T-helper 9 cell (primary cell): ENCODE data around the gene IDE.

ENCODE experiments used
- DNase-seq: peaks from one replicate; pipeline ENCODE4 v3.0.0-alpha.2; 2020

The IDE gene

DNA sequence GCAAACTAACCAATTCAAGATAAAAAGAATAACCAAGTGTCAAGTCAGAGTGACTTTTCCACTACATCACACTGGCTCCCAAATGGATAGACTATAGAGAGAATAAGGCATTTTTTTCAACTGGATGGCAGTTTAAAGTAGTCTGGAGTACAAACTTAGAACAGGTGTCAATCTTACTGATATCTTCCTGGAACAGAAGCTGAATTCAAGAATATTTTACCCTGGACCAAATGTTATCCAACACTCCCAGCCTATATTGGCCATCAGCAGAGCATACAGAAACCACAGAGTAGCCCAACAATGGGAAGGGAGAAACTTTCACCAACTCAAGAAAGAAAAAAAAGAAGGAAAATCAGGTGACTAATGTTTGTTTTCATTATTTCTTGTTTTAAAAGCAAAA is 11.5 kb downstream of the IDE start:
- no peak for DNase-seq

DNA sequence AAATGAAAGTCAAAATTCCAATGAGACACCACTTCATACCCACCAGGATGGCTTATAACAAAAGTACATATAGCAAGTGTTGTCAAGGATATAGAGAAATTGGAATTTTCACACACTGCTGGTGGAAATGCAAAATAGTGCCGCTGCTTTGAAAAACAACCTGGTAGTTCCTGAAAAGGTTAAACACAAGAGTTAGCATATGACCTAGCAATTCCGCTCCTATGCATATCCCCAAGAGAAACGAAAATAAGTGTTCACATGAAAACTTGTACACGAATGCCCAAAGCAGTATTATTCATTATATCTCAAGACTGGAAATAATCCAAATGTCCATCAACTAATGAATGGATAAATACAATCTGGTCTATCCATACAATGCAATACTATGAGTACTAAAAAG is 14.8 kb downstream of the IDE start:
- DNase-seq = no peak

DNA sequence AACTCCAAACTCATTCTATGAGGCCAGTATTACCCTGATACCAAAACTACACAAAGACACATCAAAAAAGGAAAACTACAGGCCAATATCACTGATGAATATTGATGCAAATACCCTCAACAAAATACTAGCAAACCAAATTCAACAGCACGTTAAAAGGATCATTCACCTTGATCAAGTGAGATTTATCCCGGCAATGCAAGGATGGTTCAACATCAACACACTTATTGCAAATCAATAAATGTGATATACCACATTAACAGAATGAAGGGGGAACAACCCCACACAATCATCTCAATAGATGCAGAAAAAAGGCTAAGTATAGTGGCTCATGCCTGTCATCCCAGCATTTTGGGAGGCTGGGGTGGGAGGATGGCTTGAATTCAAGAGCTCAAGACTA is 19.9 kb downstream of the IDE start:
- no peak for DNase-seq

DNA sequence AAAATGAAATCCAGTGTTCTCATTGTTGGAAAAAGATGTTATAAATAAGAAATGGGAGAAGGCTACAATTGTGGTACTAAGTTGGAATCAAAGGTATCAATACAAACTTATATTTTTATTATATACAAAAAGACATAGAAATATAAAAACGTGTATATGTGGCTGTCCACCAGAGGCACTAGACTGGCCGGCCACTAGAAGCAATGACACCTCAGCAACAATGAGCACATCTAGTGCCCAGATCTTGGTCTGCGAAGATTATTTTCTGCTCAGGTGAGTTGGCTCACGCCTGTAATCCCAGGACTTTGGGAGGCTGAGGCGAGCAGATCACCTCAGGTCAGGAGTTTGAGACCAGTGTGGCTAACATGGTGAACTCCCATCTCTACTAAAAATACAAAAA is 21.6 kb downstream of the IDE start:
- no peak for DNase-seq

DNA sequence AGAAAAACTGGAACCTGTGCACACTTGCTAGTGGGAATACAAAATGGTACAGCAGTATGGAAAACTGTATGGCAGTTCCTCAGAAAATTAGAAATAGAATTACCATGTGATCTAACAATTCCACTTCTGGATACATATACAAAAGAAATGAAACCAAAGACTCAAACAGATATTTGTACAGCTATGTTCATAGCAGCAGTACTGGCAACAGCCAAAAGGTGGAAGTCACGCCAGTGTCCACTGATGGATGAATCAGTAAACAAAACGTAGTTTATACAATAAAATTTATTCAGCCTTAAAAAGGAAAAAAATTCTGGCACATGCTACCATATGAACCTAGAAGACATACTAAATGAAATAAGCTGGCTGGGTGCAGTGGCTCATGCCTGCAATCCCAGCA is 23.0 kb downstream of the IDE start:
- no peak for DNase-seq

DNA sequence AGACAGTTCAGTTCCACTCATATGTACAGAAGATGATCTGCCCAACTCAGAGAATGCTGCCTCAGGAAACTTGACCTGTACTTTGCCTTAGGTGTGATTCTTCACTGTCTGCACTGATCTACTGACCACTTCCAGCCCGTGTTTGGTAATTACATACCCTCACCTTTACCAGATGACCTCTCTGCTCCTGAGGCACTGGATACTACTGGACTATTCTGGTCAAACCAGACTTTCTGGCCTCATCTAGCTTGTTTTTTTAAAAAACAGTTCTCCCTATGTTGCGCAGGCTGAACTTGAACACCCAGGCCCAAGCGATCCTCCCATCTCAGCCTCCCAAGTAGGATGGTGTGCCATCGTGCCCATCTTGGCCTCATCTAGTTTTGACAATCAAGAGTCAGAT is 26.2 kb downstream of the IDE start:
- DNase-seq = no peak

DNA sequence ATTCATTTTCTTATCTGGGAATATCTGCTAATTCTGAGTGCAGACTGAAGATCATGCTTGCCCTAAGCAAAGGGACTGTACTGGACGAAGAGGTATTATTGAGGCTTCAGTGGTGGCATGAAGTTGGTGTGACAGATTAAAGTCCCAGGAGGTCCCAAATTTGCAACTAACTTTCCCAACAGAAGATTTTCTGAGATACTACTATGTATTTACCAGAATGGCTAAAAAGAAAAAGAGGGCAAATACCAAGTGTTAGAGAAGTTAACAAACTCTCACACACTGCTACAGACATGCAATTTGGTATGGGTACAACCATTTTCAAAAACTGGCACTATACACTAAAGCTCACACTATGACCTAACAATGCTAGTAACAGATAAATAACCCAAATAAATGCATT is 28.3 kb downstream of the IDE start:
- no peak for DNase-seq

DNA sequence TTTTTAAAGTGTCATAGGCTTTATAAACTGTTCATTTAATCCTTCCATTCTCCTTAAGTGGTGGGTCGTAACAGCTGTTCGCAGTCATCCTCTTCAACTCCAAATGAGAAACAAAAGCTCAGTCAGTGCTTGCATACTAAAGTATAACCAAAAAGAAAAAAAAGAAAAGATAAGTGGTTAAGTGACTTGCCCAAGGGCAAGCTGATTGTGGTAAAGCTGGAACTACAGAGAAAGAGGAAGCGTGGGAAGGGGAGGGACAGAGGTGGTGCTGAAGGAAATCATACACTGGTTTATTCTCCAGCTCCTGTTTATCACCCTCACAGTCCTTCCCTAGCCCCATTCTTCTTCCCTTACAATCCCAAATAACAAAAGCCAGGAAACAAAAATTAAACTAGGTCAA is 29.6 kb downstream of the IDE start:
- DNase-seq = no peak

DNA sequence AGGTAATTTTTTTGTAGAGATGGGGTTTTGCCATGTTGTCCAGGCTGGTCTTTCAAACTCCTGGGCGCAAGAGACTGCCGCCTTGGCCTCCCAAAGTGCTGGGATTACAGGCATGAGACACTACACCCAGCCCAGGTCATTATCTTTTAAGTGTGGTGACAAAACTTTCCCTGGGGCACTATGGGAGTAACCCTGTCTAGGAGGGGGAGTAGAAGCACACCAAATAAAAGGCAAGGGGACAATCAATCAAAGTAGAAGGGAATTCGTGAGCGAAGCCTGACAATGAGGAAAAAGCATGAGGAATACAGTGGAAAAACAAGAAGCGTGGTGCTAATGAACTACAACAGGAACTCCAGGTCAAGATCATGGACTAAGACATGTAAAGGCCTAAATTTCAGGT is 31.4 kb downstream of the IDE start:
- no peak for DNase-seq

DNA sequence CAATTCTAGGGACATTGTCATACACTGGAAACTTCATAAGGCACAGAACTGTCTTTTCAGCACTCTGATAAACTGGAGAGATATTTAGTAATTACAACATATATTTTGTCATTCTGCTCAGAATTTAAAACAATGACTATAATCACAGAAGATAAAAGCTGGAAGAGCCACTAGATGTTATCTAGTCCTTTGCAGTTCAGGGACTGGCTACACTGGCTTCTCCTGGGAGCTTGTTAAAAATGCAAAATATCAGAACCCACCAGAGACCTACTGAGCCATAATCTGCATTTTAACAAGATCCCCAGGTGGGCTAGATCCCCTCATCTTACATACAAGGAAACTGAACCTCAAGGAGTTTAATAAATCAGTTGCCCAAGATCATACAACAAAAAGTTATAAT is 32.3 kb downstream of the IDE start:
- DNase-seq = no peak

DNA sequence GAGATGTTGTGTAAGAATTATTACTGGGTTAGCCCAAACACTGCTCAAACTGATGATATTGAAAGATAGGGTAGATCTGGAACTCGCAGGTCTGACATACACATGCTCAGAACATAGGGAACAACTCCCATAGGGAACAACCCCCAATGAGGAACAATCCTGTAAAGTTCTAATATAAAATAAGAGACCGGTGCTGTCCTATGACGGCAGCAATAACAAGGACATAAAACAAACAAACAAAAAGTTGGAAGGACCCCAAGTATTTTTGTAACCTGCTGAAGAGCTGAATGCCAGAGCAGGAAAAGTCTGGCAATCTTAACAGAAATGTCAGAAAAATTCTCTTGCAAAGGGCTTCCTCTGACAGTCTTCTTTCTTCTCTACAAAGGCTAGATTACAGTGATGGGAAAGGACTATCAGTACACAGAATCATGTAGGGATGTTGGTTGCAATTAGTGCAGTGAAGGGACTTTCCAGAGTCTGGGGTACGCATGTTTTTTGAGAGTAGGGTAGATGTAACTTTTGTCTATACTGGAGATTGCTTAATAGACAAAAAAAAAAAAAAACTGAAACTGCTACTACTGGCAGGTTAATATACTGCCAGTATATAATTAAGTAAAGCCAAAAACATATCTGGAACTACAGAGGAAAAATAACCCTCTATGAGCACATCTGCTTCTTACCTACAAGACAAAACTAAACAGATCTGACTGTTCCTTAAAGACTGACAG is 35.5 kb downstream of the IDE start:
- no peak for DNase-seq

DNA sequence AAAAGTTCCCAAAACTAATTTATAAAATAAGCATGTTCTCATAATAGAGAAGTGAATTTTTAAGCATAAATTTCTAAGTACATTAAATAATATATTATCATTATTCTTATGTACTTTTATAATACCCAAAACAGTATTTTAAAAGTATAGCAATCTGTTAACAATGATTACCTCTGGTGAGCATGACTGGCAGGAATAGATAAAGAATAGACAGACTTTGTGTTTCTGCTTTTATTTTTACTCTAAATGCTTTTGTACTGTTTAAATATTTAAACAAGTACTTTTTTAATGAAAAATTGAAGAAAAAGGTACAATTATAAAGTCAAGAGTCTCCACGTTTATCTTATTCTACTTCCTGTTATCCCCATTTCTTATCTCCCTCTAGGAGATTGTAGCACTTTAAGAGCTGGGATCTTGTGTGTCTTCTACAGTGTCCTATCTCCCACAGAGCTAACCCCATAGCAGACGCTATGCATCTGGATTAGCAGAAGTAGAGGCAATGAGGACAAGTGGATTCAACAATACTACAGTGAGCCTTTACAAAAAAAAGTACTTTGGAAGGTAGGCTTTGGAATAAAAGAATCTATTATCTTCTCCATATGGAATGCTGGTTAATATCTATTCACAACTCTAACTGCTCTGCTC is 42.9 kb downstream of the IDE start:
- DNase-seq = no peak

DNA sequence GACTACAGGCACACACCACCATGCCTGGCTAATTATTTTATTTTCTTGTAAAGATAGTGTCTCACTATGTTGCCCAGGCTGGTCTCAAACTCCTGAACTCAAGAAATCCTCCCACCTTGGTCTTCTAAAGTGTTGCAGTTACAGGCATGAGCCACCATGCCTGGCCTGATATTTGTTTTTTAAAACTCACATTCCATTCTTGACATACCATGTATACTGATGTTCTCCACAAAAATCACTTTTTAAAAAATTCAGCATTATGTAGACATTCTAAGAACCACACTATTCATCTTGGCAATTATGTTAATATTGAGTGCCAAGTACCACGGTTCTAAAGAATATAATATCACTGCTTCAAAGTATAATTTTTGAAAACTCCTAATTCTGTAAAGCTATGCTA is 43.5 kb downstream of the IDE start:
- DNase-seq = no peak

DNA sequence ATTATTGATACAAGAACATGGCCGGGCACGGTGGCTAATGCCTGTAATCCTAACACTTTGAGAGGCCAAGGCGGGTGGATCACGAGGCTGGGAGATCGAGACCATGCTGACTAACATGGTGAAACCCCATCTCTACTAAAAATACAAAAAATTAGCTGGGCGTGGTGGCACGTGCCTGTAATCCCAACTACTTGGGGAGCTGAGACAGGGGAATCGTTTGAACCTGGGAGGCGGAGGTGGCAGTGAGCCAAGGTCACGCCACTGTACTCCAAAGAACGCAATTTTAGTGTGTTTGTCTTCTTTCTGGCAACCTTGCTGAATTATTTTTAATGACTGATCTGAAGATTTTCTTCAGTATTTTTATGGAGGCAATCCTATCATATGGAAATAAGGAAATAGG is 46.2 kb downstream of the IDE start:
- DNase-seq = no peak

DNA sequence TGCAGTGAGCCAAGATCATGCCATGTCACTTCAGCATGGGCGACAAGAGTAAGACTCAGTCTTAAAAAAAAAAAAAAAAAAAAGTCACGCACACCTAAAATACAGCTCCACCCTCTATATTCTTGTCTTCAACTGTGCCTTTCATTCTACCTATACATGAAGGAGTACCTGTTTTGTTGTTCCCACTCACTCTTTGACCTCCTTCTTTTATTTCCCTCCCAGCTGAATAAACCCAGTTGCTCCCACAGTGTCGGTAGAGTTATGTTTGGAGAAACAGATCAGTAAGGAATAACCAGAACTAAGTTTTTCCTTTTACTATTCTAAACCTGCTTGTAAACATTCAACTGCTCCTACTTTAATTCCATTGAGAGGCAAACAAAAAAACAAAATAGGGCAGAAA is 50.3 kb downstream of the IDE start:
- no peak for DNase-seq

DNA sequence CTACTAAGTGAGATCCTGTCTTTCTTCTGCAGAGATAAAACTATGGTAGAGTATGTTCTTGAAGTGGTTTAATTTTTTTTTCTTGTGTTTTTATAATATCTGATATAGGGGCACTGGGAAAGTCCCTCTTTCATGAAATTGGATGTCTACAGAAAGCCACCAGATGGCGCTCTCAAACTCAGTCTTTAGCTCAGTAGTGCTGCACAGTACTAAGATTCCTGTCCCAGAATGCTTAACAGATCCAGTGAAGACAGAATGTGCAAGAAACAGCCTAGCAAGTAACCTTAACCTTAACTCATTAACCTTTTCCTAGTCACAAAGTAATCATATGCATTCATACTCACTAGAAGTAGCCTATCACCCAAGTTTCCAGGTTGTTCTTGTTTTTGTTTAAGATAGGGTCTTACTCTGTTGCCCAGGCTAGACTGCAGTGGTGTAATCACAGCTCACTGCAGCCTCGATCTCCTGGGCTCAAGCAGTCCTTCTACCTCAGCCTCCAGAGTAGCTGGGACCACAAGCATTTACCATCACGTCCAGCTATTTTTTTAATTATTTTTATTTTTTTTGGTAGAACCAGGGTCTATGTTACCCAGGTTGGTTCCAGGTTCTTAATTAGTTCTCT is 56.7 kb downstream of the IDE start:
- peak; percentile 57 for DNase-seq

DNA sequence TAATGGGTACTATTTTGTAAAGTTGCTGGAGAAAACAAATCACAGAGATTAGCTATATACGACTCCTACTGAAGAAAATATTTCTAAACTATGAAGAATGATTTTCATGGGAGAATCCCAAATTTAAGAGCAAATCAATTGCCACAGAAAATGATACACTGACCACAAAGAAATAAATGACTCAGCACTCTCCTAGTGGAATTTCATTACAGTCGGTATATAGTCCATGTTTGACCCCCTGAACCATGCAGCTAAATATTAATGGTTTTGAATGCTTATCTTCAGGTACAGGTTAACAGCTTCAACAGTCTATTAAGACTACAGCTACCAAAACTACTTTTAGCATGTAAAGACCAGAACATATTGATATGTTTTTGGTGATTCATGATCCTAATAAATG is 65.0 kb downstream of the IDE start:
- no peak for DNase-seq

DNA sequence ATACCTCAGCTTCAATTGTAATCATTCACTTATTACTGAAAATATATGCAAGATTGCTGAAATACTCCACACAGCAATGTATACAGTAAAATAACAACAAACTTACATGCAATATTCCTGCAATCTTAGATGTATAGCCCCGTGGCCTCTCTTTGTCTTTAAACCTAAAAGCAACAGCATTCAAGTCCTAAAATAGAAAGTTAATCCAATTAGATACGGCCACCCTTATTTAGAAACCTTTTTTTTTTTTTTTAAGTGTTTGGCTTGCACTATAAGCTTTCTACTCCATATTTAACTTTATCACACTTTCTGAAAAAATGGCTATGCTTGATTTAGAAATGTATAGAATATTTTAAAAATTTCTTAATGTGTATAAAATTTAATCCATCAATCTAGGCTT is 67.6 kb downstream of the IDE start:
- DNase-seq = no peak

DNA sequence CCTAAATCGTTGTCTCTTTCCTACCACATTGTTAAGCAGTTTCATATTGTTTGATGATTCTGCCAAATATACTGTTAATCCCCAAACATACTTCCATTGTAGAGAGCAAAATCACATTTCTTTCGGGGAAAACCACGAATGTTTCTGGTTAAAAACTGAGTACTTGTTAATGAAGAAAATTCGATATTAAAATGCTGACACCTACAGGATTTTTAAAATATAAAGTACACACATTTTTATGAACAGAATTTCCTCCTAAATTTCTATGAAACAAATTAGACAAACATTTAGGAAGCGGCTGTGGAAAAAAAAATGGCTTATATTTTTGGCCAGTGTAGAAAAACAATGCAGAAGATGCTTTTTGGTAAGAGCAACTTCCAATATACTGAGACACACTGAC is 68.8 kb downstream of the IDE start:
- no peak for DNase-seq

DNA sequence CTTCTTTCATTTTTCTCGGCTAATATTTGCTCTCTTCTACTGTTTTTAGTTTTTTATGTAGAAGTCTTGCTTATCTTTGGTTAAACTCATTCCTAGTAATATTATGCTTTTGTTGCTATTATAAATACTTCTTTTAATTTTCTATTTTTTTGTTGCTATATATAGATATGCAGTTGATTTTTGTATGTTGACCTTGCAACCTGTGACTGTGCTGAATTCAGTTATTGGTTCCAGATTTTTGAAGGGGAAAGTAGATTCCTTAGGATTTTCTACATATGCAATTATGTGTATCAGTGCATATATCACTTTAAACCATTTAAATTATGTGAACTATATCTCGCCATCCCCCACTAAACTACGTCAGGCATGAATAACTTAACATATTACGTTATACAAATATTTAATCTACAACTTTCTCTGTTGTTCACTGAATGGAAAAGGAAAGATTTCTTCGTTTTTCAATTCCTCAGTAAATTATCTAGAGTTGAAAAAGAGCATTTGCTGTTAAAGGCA is 71.5 kb downstream of the IDE start:
- DNase-seq = no peak

DNA sequence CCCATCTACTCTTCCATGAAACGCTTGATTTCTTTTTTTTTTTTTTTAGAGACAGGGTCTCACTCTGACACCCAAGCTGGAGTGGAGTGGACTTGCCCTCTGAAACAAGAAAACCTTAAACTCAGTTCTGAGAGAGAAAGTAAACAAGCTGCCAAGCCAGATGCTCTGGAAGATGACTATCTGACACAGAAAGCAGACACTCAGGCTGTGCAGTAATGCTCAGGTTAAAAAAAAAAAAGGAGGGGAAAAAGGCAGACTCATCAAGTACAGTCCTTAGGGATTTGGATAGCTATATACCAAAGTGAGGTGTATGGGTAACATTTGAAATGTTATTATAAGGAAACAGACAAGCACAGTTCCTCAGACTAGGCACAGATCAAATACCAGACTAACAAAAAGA is 80.5 kb downstream of the IDE start:
- DNase-seq = no peak

DNA sequence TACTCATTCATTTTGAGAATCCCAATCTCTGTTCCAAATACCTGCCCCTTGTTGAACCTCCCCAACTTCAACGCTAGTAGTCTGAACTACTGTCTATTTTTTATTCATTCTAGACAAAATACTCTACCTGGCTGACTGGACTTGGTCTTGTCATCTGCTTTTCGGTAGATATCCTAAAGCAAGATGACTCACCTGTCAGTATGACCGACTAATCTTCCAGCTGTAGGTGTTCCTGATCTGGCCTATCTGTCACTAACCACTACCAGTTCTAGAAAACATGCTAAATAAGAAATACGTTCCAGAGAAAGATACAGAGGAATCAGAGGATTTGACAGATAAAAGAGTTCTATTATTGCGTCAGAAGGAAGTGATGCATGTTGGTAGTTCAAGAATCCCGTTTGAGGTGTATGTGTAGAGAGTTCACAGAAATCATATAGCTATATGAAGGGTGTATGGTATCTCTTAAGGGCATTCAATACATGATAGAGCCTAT is 81.1 kb downstream of the IDE start:
- no peak for DNase-seq

DNA sequence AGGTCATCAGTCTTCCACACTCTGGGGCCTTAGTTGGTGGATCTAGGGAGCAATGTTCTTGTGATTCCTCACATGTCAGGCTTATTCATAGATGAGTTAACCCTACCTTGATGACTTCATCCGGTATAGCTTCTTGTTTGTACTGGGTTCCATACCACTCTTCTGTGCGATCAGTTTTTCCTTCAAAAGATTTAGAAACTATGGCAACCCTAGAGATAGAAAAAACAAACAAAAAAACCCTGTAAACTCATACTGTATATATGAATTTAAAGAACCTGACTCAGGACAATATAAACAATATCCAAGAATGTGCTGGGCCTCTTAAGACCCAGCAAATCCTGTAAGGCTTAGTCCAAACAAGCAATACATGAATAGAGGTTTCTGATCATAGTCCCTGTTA is 83.5 kb downstream of the IDE start:
- DNase-seq = no peak

DNA sequence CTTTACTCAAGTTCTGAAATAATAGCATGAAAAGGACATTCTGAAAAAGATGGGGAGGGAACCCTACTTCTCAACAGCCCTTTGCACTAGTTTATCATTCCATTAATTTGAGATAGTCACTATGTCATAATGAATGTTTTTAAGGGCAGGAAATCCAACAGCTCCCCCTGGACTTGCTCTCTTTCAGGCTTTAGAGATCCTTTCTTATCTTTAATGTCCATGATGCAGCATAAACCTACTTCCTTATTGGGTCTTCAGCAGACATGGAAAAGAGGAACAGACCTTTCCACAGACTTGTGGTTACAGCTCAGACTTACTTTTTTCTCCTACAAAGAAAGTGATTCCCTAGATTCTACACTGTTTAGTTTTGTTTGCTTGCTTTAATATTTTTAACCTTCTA is 87.3 kb downstream of the IDE start:
- no peak for DNase-seq
